Measurements from ENCODE around the gene ADAMTSL2. TPM values are rescaled to one million over a fixed set of nuclear protein-coding genes. Genes with fewer than 3 reads are reported as not detected.

ADAMTSL2 gene
- polyA plus RNA-seq, 1 of the 3 experiments (the other 2 are of a cell fraction), result 0.21 TPM

GRCh38 chr9:133538851-133539833 is 4.6 kb downstream of the ADAMTSL2 start:
- Histone ChIP-seq H3K79me2 (ENCODE audit: insufficient read depth) (no peaks in the 10 kb centered on the region), H3K9me3 (no peaks in the 10 kb centered on the region), H4K20me1 (ENCODE audit: insufficient read depth) (no peaks in the 10 kb centered on the region), H3K9me2 (no peaks in the 10 kb centered on the region), H3K4me2 (no peak overlapping the region), H2AFZ (ENCODE audit: low read depth) (no peak overlapping the region), H3K27me3 (ENCODE audit: insufficient read depth) (no peaks in the 10 kb centered on the region), H3K4me3 (ENCODE audit: low read depth in 2 of 2, low read length in 1 of 2) (no peak overlapping the region), H3F3A (replicated peaks; ENCODE audit: insufficient read depth) (no peaks in the 10 kb centered on the region), H3K27ac (ENCODE audit: low read depth in 2 of 2, low read length in 1 of 2) (no peak overlapping the region; a peak in 1 of 4 replicates), H3K4me1 (ENCODE audit: control insufficient read depth in 1 of 2, insufficient read depth in 2 of 2, low read depth in 1 of 2, low read length in 1 of 2) (peaks cover 0 to 33% of the 10 kb centered on the region in 2 experiments; a peak in 2 of 4 replicates), H3K9ac (no peak overlapping the region), H3K36me3 (replicated peaks in 1 of 2; ENCODE audit: control insufficient read depth in 1 of 2, insufficient read depth in 2 of 2, low read length in 1 of 2) (peaks cover 0 to 2% of the 10 kb centered on the region in 2 experiments)
- DNase-seq, result no peak
- POLR2A ChIA-PET, result interaction anchor here (0.6 to 1.4 kb wide), 2 partner anchors 97 to 269 kb away, joined by 3 to 5 read pairs; partner anchors contain the start of gene DBH
- CTCF ChIA-PET, result interaction anchor here (1.2 kb wide), 1 partner anchor 45 kb away, joined by 4 read pairs; no protein-coding TSS in a partner anchor
- TF ChIP-seq CHD2 (IDR thresholded peaks at IDR 0.05; ENCODE audit: low read length, partially characterized antibody) (no peak), SIN3A (IDR thresholded peaks at IDR 0.05; ENCODE audit: borderline replicate concordance, low read depth, low read length) (no peak), USF2 (IDR thresholded peaks at IDR 0.05; ENCODE audit: borderline replicate concordance, low read depth, low read length) (no peak), GABPA (IDR thresholded peaks at IDR 0.05; ENCODE audit: low read depth) (no peak), IRF3 (IDR thresholded peaks at IDR 0.05; ENCODE audit: low read depth, low read length) (no peak), JUND (IDR thresholded peaks at IDR 0.05) (no peak)
- WGBS (ENCODE audit: low lambda C conversion rate), result 86% methylated on average over 13 of the region's 47 CpGs

GRCh38 chr9:133539991-133540697 is 5.6 kb downstream of the ADAMTSL2 start:
- Histone ChIP-seq H3K9ac (no peak overlapping the region), H3F3A (replicated peaks; ENCODE audit: insufficient read depth) (no peaks in the 10 kb centered on the region), H3K4me2 (no peak overlapping the region), H3K4me1 (ENCODE audit: control insufficient read depth in 1 of 2, insufficient read depth in 2 of 2, low read depth in 1 of 2, low read length in 1 of 2) (peaks cover 0 to 39% of the 10 kb centered on the region in 2 experiments; a peak in 1 of 4 replicates), H3K79me2 (ENCODE audit: insufficient read depth) (no peaks in the 10 kb centered on the region), H3K27me3 (ENCODE audit: insufficient read depth) (no peaks in the 10 kb centered on the region), H3K36me3 (replicated peaks in 1 of 2; ENCODE audit: control insufficient read depth in 1 of 2, insufficient read depth in 2 of 2, low read length in 1 of 2) (peaks cover 0 to 2% of the 10 kb centered on the region in 2 experiments), H3K9me3 (no peaks in the 10 kb centered on the region), H3K9me2 (no peaks in the 10 kb centered on the region), H3K27ac (ENCODE audit: low read depth in 2 of 2, low read length in 1 of 2) (no peak overlapping the region; a peak in 1 of 4 replicates), H4K20me1 (ENCODE audit: insufficient read depth) (no peaks in the 10 kb centered on the region), H3K4me3 (ENCODE audit: low read depth in 2 of 2, low read length in 1 of 2) (no peak overlapping the region), H2AFZ (ENCODE audit: low read depth) (no peak overlapping the region)
- ChIA-PET POLR2A (no interaction called here), CTCF (interaction anchor here (0.6 to 1.2 kb wide), 3 partner anchors 26 to 61 kb away, joined by 3 to 4 read pairs (median 3); partner anchors contain the start of gene SLC2A6)
- 80% methylated on average over 12 of the region's 22 CpGs for WGBS (ENCODE audit: low lambda C conversion rate)
- TF ChIP-seq USF1 (IDR thresholded peaks at IDR 0.05; ENCODE audit: borderline replicate concordance, low read depth), result no peak
- TF ChIP-seq TCF12 (IDR thresholded peaks at IDR 0.05), result no peak
- no peak for TF ChIP-seq USF2 (IDR thresholded peaks at IDR 0.05; ENCODE audit: borderline replicate concordance, low read depth, low read length)
- TF ChIP-seq RFX5 (IDR thresholded peaks at IDR 0.05; ENCODE audit: low read length), result no peak
- DNase-seq, result no peak

All from SK-N-SH (cell line).